DND-41 (cell line): ENCODE measurements around the gene UBE3A.

ENCODE experiments used
- EZH2 ChIP-seq: IDR thresholded peaks from 3 replicates; pipeline ENCODE4 v1.6.1; 2012; ENCODE audit warnings: borderline replicate concordance, low read depth, mild to moderate bottlenecking, moderate library complexity, low read length, inconsistent platforms; ENCODE audit not compliant: severe bottlenecking
- TF ChIP-seq, protein P1 (sequence below): IDR thresholded peaks from 2 replicates; pipeline ENCODE4 v1.5.1; 2012; ENCODE audit warnings: borderline replicate concordance, low read length, moderate library complexity, mild to moderate bottlenecking; ENCODE audit not compliant: poor library complexity, severe bottlenecking; ENCODE audit errors: extremely low read depth

DNA sequence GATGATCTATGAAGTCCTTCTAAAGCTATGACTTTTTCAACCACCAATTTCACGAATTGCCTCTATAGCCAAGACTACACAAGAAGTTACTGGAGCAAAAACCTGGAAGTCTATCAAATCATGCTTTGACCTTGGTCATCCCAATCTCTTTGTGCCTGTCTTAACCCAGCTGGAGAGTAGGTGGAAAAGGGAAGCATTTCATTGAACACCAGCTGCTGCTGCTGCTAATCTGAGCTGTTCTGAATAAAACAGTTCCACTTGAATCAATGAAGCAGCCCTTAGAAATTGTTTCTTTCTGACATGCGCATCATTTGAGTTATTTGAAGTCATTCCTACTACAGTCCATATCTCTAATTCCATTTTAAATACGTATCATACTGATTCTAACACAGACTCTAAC lies 7.3 kb upstream of the UBE3A start:
- TF ChIP-seq, protein P1, sequence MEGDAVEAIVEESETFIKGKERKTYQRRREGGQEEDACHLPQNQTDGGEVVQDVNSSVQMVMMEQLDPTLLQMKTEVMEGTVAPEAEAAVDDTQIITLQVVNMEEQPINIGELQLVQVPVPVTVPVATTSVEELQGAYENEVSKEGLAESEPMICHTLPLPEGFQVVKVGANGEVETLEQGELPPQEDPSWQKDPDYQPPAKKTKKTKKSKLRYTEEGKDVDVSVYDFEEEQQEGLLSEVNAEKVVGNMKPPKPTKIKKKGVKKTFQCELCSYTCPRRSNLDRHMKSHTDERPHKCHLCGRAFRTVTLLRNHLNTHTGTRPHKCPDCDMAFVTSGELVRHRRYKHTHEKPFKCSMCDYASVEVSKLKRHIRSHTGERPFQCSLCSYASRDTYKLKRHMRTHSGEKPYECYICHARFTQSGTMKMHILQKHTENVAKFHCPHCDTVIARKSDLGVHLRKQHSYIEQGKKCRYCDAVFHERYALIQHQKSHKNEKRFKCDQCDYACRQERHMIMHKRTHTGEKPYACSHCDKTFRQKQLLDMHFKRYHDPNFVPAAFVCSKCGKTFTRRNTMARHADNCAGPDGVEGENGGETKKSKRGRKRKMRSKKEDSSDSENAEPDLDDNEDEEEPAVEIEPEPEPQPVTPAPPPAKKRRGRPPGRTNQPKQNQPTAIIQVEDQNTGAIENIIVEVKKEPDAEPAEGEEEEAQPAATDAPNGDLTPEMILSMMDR = no peak
- no peak for TF ChIP-seq EZH2
